LNCAP (cell line): ENCODE measurements around the gene AHRR.

ENCODE experiments used
- CTCF ChIP-seq: fragments of 450-650 bp; IDR thresholded peaks from 2 replicates; pipeline ENCODE4 v1.5.1; 2017; ENCODE audit warnings: mild to moderate bottlenecking

AHRR gene

GRCh38 chr5:321230-321725, at the start of gene AHRR:
TSS of gene AHRR (plus strand) at chr5:321714. CDS start at chr5:343903, 22,189 bp downstream.
- peak; percentile 70 for TF ChIP-seq CTCF

- TF ChIP-seq CTCF, result no peak
These were observed 42.9 kb upstream of the AHRR start for GRCh38 chr5:278646-279045.

- no peak for TF ChIP-seq CTCF
These were observed 35.4 kb upstream of the AHRR start for GRCh38 chr5:285991-286557.

- no peak for TF ChIP-seq CTCF
These were observed 22.8 kb upstream of the AHRR start for GRCh38 chr5:298737-299125.

- no peak for TF ChIP-seq CTCF
These were observed 18.5 kb upstream of the AHRR start for GRCh38 chr5:302966-303365.

GRCh38 chr5:305050-305449, 16.5 kb upstream of the AHRR start:
- no peak for TF ChIP-seq CTCF

GRCh38 chr5:305459-305858, 16.1 kb upstream of the AHRR start:
- TF ChIP-seq CTCF, result no peak
